Measurements from ENCODE around the gene PITPNB.
A peak's percentile ranks its signal among the peaks of the same experiment; 100 is the strongest.

Gene PITPNB

DNA sequence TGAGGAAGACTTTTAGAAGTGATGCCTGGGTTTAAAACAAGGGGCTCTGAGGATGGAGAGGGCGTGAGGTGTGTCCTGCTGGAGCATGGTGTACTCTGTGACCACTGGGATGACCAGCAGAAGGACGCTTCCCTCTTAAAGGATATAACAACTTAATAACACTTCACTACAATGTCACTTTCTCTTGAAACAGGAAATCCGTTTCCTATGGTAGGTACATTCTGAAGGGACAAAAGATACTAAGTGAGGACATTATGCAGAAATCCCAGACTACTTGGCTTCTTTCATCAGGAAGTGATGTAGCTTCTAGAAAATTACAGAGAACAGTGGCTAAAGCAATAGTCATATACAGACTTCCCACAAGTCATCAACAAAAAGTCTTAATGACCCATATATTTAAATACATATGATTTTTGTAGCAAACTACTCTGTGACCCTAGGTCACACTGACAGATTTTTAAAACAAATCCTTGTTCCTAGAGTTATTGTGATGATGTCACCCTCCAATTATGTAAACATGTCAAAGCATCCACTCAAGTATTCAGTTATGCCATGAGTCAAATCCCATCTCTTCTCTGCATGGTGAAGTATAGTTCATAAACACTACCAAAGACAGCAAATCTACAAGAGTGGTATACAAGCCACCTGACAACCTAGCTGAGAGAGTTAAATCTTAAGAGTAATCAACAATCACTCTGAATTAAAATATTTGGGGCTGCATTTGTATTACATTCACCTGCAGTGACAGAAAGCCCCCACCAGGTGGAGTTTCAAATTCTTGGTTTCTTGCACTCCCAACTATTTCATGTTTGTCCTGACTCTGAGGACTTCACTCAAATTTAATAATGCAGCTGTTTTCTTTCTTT is 32.8 kb downstream of the PITPNB start:
- peak; percentile 44 for DNase-seq (ENCODE audit: low spot score)
- in situ Hi-C loops (cut with MboI; ENCODE audit: low pct_unique_long_range_greater_than_20kb, low sequenced_read_pairs, unreplicated experiment) = loop anchor here (5.0 kb wide), 1 partner anchor 121 kb away; no protein-coding TSS in a partner anchor
- TF ChIP-seq, protein P1, sequence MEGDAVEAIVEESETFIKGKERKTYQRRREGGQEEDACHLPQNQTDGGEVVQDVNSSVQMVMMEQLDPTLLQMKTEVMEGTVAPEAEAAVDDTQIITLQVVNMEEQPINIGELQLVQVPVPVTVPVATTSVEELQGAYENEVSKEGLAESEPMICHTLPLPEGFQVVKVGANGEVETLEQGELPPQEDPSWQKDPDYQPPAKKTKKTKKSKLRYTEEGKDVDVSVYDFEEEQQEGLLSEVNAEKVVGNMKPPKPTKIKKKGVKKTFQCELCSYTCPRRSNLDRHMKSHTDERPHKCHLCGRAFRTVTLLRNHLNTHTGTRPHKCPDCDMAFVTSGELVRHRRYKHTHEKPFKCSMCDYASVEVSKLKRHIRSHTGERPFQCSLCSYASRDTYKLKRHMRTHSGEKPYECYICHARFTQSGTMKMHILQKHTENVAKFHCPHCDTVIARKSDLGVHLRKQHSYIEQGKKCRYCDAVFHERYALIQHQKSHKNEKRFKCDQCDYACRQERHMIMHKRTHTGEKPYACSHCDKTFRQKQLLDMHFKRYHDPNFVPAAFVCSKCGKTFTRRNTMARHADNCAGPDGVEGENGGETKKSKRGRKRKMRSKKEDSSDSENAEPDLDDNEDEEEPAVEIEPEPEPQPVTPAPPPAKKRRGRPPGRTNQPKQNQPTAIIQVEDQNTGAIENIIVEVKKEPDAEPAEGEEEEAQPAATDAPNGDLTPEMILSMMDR (IDR thresholded peaks at IDR 0.05; ENCODE audit: extremely low read depth, insufficient read depth, missing control alignments) = peak; percentile 54

DNA sequence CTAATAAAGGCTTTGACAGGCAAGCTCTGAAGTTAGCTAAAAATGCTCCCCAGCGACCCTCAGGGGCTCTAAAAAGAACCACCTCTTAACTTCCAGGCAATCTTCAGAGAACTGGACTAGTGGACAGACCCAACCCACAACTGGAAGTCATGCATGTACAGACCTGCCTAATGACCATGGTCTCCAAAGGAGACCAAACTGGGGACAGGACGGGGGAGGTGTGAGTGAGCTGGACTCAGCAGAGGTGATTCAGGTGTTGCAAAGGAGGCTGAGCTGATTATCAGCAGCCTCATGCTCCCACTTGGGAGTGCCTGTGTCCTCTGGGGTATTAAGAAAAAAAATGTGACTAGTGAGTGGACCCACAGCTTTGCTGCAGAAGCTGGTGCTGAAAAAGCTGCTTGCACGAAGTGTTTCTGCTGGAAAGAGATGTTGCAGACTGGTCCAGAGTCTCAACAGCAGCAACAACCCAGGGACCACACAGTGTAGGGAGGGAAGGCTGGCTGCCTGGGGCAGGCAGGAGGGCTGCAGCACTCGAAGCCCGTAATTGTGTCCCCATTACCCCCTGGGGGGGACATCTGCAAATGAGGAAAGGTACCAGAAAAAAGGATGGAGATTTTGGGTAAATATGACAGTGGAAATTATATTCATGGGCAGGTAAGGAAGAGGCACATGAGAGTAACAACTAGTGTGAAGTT is 35.3 kb downstream of the PITPNB start:
- in situ Hi-C loops (cut with MboI; ENCODE audit: low pct_unique_long_range_greater_than_20kb, low sequenced_read_pairs, unreplicated experiment) = no loop called here

DNA sequence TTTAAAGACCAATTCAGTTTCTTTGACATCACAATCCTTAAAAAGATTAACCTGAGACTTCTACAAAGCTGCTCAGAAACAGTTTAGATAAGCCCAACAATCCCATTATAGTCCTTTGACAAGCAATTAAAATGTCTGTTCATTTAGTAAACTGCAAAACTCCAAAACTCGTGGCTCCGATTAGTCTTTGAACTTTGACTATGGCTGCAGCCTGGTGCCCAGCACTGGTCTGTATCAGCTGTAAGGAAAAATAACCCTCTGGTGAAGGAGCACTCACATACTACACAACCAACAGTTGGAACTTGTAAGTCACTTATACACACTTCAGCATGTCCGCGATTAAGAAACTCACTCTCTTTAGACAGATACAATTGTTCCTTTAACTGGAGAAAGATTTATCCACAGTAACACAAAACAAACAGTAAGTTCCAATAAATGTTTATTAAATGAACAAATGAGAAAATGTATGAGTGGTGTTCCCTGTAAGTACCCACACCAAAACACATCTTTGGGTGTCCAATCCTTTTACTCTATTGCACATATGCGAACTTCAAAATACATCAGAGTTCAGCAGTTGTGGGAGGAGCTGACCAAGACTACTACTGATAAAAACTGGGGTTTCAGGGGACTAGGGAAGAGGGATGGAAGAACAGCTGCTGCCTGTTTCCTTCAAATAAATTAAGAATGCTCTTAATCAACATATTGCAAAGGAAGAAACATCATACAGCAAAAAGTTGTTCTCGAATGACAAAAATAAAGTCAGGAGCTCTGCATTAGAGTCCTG is 36.4 kb downstream of the PITPNB start:
- no peak for DNase-seq (ENCODE audit: low spot score)
- TF ChIP-seq, protein P1 (IDR thresholded peaks at IDR 0.05; ENCODE audit: extremely low read depth, insufficient read depth, missing control alignments) = no peak
- in situ Hi-C loops (cut with MboI; ENCODE audit: low pct_unique_long_range_greater_than_20kb, low sequenced_read_pairs, unreplicated experiment) = no loop called here

More for the DNA sequence above, 35.3 kb downstream of the PITPNB start:
- DNase-seq (ENCODE audit: low spot score) = no peak
- TF ChIP-seq, protein P1 (IDR thresholded peaks at IDR 0.05; ENCODE audit: extremely low read depth, insufficient read depth, missing control alignments) = no peak

DNA sequence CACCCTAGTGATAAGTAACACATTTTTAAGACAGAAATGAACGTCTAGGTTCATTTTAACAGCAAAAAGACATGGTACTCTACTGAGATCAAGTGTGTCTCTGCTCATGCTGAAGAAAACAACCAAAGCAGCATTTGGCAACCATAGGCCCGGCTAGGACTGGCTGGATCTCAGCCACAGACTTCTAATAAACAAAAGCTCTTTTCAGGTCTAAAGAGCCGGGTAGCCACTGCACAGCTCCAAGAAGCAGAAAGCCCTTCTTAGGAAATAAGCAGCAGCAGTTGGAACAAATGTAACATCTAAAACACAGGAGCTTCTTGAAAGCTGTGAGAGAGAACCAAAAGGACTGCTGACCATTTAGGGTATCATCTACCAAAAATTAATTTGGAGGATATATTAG is 37.6 kb downstream of the PITPNB start:
- no peak for DNase-seq (ENCODE audit: low spot score)
- in situ Hi-C loops (cut with MboI; ENCODE audit: low pct_unique_long_range_greater_than_20kb, low sequenced_read_pairs, unreplicated experiment) = no loop called here
- TF ChIP-seq, protein P1 (IDR thresholded peaks at IDR 0.05; ENCODE audit: extremely low read depth, insufficient read depth, missing control alignments) = no peak

DNA sequence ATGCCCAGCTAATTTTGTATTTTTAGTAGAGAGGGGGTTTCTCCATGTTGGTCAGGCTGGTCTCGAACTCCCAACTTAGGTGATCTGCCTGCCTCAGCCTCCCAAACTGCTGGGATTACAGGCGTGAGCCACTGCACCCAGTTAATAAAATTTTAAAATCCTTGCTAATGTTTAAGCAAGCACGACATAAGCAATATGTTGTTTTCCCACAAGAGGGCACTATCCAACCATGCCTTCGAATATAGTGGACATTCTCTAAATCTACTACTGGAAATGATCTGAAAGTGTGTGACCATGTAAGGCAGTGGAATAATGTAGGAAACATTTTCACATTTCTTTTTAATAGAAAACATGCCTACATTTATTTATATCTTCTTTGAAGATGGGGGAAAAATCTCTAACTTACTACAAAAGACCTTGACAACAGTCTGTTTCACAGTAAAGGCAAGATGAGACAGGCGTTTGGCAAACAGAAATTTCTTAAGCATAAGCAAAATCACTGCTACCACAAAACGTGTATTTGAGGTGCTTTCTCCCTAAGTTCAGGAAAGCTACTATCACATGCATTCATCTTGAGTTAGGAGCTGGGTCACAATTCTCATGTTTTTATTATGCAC is 38.2 kb downstream of the PITPNB start:
- DNase-seq (ENCODE audit: low spot score) = peak; percentile 22
- TF ChIP-seq, protein P1 (IDR thresholded peaks at IDR 0.05; ENCODE audit: extremely low read depth, insufficient read depth, missing control alignments) = peak; percentile 69
- in situ Hi-C loops (cut with MboI; ENCODE audit: low pct_unique_long_range_greater_than_20kb, low sequenced_read_pairs, unreplicated experiment) = no loop called here

DNA sequence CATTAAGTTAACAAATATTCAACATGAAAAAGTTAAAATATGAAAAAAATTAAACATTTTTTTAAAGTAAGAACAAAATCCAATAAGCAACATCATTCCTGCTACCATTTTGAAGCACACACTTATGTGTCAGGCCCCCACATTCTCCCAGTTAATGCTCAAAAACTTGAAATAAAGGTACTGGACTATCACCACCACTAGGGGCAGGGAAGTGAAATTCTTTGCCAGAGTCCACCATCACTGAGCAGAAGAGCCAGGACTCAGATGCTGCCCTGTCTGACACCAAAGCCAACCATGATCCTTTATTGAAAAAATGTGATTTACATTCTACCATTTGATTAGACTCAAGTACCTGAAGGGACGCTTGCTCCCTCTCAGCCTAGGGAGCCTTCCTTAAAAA is 39.1 kb downstream of the PITPNB start:
- DNase-seq (ENCODE audit: low spot score) = peak; percentile 17
- in situ Hi-C loops (cut with MboI; ENCODE audit: low pct_unique_long_range_greater_than_20kb, low sequenced_read_pairs, unreplicated experiment) = no loop called here
- TF ChIP-seq, protein P1 (IDR thresholded peaks at IDR 0.05; ENCODE audit: extremely low read depth, insufficient read depth, missing control alignments) = peak; percentile 50
